HG02840 (cell line): Measurements from ENCODE around the gene ECE1.
"Not testable (repeated sequence)": the region's sequence is repeated elsewhere in the genome, so short reads cannot be mapped to it uniquely, and the experiment has no call there.

Experiments used
- ATAC-seq: cut with Tn5 transposase; IDR thresholded peaks from one replicate; pipeline ENCODE4 v1.9.1; 2021; ENCODE audit warnings: mild to moderate bottlenecking, moderate library complexity, moderate number of reproducible peaks; ENCODE audit not compliant: unreplicated experiment, low FRiP score

The ECE1 gene

DNA sequence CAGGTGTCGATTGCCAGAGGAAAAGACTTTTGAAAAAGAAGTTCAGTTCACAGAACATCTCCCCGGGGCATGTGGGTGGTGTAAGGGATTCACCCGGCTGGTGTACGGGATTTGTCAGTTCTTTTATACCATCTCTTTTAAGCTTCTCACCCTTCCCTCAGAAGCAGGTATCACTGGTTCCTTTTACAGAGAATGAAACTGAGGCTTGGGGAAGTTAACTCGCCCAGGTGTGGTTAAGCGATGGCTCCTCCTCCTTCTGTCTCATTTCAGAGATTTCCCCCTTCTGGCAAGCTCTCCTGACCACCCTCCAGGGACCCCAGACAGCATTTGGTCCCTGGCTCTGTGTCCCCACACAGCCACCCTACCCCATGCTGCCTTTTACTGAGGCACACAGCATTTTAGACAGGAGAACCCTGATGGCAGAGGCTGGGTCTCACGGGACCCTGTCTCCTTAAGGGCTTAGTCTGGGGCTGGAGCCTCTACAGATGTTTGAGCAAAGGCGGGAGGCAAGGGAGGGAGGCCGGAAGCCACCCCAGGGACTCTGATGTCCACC is 2.8 kb upstream of the ECE1 start:
- peak; percentile 38 for ATAC-seq

GRCh38 chr1:21292503-21292983 is 2.3 kb upstream of the ECE1 start:
- no peak for ATAC-seq

- no peak for ATAC-seq
These were observed 1.7 kb upstream of the ECE1 start for GRCh38 chr1:21291964-21292363.

DNA sequence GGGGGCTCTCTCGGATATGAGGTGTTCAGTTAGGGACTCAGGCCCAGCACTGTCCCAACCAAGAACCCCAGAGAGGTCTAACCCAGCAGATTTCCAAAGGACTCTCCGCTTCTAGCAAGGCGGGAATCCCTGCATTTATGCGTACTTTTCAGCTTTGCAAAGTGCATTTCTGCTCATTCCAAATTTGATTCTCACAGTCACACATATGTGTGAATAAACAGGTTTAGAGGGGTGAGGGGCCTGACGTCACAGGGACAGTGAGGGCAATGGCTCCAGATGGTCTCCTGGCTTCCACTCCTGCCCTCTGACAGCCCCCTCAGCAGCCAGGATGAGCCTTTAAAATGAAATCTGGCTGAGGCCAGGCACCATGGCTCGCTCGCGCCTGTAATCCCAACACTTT is 921 bp upstream of the ECE1 start:
- no peak for ATAC-seq

GRCh38 chr1:21290546-21290944 is 282 bp upstream of the ECE1 start:
- ATAC-seq = no peak

- ATAC-seq = no peak
These were observed 1.1 kb downstream of the ECE1 start for GRCh38 chr1:21289127-21289526.

DNA sequence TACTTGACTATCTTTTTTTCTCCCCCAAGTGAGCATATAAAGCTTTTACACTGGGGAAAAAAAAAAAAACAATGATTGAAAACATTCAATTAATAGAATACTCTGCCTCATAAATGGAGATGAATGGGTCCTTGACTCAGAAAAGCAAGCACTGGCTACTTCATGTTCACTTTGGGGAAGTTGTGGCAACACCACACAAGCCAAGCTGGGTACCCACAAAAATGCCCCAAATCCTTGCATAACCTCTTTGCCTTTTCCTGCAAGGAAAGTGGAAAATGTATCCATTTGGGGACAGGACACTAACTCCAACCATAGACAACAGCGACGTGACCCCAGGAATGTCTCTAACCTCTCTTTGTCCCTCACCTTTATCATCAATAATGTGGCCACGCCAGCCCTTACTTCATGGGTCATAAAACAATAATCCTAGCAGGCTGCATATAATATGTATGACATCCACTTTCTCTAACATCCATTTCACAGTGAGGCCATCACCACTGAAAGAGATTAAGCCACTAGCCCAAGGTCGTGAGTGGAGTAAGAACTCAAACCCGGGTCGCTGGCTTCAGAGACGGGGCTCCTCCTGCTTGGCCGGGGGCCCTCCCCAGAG is 2.3 kb downstream of the ECE1 start:
- no peak for ATAC-seq

GRCh38 chr1:21285386-21285785 is 4.9 kb downstream of the ECE1 start:
- ATAC-seq = not testable (repeated sequence)

DNA sequence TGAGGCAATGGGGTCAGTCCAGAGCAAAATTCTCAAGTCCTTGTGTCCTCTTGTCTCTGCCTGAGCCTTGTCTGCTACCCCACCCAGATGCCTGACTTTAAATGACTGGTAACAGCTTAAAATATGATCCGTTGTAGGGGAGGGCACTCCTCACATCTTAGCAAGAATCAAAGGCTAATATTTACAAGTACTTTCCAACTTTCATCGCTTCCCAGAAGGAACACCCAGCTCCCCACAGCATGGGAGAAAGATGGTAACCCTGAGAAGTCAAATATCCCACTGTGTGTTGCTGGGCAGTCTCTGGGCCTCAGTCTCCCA is 5.2 kb downstream of the ECE1 start:
- no peak for ATAC-seq

DNA sequence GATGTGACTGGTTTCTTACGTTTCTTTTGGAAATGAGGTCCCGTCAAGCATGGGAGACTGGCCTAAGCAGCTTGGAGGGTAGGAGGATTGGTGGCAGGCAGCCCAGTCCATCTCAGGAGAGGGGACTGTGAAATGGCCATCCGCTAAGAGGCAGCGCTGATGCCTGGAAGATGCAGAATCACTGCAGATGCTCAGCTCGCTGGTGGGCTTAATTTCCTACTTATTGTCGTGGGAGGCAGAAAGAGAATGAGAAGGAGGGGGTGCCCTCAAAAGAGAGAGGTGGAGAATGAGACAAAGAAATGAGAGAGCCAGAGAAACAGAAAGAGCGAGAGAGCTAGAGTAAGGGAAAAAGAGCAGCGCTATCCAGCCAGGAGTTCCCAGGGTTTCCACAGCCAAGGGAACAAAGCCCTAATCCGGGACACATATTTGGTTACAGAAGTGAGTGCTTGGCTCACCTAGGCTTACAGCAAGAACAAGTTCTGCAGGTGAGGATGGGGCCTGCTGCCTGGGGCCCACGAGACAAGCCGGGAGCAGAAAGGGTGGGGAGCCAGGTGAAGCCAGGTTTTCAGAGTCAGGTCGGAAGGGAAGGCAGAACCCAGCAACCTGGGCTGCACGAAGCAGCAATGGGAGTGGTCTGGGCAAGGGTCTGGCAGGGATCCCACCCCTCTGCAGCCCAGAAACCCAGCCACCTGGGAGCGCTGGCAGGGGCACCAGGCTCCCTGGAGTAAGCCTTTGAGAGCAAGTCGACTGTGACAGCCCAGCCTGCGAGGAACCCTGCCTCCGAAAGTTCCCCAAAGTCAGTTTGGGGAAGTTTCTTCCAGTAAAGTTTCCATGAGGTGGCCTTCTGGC is 5.8 kb downstream of the ECE1 start:
- ATAC-seq = no peak

GRCh38 chr1:21283524-21283923 is 6.7 kb downstream of the ECE1 start:
- no peak for ATAC-seq

GRCh38 chr1:21282020-21282419 is 8.2 kb downstream of the ECE1 start:
- ATAC-seq = not testable (repeated sequence)

DNA sequence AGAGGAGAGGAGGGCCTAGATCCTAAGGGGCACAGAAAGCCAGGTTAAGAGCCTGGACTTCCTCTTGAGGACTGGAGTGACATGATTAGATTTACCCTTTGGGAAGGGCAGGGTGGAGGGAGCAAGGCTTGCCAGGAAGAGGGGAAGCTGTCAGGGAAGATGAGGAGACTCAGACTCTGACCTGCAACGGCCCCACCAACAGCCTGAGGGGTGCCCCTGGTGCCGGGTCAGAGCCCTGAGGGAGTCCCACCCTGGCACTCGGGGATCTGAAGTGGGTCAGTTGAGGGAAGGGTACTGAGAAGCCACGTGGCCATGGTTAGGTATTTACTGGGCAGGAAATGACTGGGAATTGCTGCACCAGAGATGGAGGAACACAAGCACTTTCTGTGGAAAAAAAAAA is 9.8 kb downstream of the ECE1 start:
- no peak for ATAC-seq

DNA sequence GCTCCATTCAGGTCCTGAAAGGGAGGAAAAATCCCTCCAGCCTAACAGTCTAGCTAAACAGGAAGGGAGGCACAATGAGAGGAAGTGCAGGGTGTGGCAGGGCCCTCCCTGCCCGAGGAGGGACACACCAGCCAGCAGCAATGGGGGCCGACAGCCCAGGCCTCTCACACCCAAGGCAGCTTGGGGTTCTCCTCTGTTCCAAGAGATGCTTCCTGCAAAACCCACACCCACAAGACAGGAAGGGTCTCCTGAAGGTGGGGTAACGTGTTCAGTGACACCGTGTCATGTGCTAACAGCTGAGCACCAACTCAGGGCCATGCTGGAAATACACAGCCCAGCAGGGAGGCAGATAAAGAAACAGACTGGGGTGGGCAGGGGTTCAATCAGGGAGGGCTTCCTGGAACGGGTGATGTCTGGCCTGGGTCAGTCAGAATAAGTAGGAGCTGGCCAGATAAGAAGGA is 10.2 kb downstream of the ECE1 start:
- ATAC-seq = no peak

- ATAC-seq = no peak
These were observed 11.1 kb downstream of the ECE1 start for GRCh38 chr1:21278860-21279845.

- ATAC-seq = no peak
These were observed 11.9 kb downstream of the ECE1 start for GRCh38 chr1:21278208-21278859.

GRCh38 chr1:21277180-21277579 is 13.1 kb downstream of the ECE1 start:
- no peak for ATAC-seq

DNA sequence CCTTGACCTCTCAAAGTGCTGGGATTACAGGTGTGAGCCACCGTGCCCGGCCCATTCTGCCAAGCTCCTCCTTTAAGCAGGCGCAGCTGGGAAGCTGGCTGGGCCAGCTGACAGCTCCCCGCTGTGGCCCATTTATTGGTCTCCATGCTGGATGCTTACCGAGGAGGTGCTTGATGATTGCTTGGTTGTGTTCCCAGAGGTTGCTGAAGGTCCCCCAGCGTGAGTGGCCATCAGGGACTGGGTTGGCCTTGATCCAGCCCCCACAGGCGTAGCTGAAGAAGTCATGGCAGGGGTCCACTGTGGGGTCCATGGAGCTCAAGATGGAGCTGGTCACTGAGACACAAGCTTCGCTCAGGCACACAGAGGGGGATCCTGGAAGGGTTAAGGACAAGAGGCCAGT is 17.7 kb downstream of the ECE1 start:
- no peak for ATAC-seq

DNA sequence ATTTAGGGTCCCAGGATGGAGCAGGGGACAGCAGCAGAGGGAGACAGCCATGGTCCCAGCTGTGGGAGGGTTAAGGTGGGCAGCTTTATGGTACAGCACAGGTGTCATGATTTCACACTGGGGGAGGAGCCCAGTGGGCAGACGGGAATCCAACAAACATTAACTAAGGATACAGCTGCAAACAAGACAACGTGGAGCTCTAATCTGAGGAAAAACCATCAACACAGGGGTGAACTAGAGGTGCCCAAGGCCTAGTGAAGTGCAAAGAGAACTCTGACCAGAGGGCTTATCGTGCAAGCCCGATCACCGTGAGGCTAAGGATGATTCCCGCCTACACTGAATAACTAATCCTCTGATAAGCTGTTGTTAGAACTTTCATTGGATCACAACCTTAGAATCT is 18.7 kb downstream of the ECE1 start:
- no peak for ATAC-seq

DNA sequence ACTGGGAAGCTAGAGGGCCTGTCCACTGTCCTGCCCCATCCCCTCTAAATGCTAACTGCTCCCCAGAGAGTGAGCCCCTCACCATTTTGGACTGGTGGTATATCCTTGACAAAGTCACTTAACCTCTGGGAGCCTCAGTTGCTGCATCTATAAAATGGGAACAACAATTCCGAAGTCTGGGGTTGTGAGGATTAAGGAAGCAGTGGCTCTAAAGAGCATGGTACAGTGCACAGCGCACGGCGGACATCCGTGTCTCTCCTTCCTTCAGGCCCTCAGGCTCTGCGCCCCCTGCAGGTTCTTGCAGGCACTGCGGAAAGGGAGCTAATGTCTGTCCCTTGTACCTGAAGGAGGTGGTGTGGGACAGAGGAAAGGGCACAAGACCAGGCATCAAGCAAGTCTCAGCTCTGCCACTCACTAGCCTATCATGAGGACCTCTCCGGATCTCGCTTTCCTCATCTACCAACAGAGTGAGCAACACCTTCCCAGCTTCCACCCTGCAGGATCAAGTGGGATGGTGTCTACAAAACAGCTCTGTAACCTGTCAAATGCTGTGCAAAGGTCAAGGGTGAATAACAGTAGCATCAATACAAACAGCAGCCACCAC is 20.1 kb downstream of the ECE1 start:
- no peak for ATAC-seq
